AG09309 (cell line): ENCODE measurements around the gene ZNF808.

Experiments
- DNase-seq: peaks from one replicate; pipeline ENCODE4 v3.0.0-alpha.2; 2010; ENCODE audit warnings: low read depth
- H3K4me3 ChIP-seq: 2 replicates; pipeline ENCODE4 v1.5.1; 2011; ENCODE audit warnings: mild to moderate bottlenecking, low read depth, low read length, moderate library complexity; ENCODE audit not compliant: control insufficient read depth
- CTCF ChIP-seq: IDR thresholded peaks from 2 replicates; pipeline ENCODE4 v1.5.1; 2011; ENCODE audit warnings: mild to moderate bottlenecking, low read depth, low read length, inconsistent platforms; ENCODE audit not compliant: insufficient read depth, control insufficient read depth; ENCODE audit errors: missing control alignments

Gene ZNF808

GRCh38 chr19:52602941-52603340, 75.5 kb downstream of the ZNF808 start:
- DNase-seq: no peak
- H3K4me3 ChIP-seq: no peak overlapping the region
- no peak for TF ChIP-seq CTCF

GRCh38 chr19:52603558-52604207, 76.2 kb downstream of the ZNF808 start:
- TF ChIP-seq CTCF: no peak
- DNase-seq: peak; percentile 85
- no peak overlapping the region for H3K4me3 ChIP-seq
